C4-2B (cell line): ENCODE results near the gene THRB.

Source experiments
- CTCF ChIP-seq: fragments of 450-650 bp; conservative IDR thresholded peaks from 2 replicates; pipeline ENCODE4 v1.5.1; 2017; ENCODE audit warnings: mild to moderate bottlenecking
- ZFX ChIP-seq: fragments of 450-650 bp; IDR thresholded peaks from 2 replicates; pipeline ENCODE4 v1.6.1; 2017

GRCh38 chr3:24110051-24110450 lies 384.6 kb downstream of the THRB start:
- TF ChIP-seq CTCF: no peak
- TF ChIP-seq ZFX: no peak
